ENCODE data around the gene TDRD15. TPM values are rescaled to one million over a fixed set of nuclear protein-coding genes. Genes with fewer than 3 reads are reported as not detected.

The TDRD15 gene
- total and polyA plus RNA-seq, 2 experiments from 2014 or later = 0.07 TPM; not detected in 1

Other genes with a start within 250 kb of the TDRD15 start
- gene APOB, start 79.9 kb upstream of the TDRD15 start, total RNA-seq (2014; rRNA removed; shearing (Covaris generic)) = 0.56 and 0.62 TPM in 2 replicates
- gene APOB, start 79.9 kb upstream of the TDRD15 start, polyA plus RNA-seq (2016; fragmentation: Nextera tagmentation; extraction: Ambion mirVana) = 0.08 and 0.12 TPM in 2 replicates